T-helper 1 cell treated with Interleukin-12 subunit alpha and Interleukin-12 subunit beta and Interleukin-4 antibody, amounts not matched to agents 30 ng/mL and 1 ng/mL, for 36 hours (primary cell): ENCODE results near the gene CPNE1. TPM values are rescaled to one million over a fixed set of nuclear protein-coding genes. Genes with fewer than 3 reads are reported as not detected.

Experiments
- intact Hi-C: fragments of 100-400 bp; cut with micrococcal nuclease; formaldehyde crosslinking; loops from one replicate; pipeline ENCODE4 v1.15.1; 2024
- total RNA-seq: library from RNA; stranded (reverse); gene quantifications from 2 replicates; pipeline ENCODE4 v1.2.3, GENCODE V29; 2022

The CPNE1 gene
- total RNA-seq, 1 donor from 2014 or later: 276 TPM

GRCh38 chr20:35657271-35657670, 7.4 kb downstream of the CPNE1 start:
- intact Hi-C loops: loop anchor here (1.0 kb wide), 1 partner anchor 8 kb away; no protein-coding TSS in a partner anchor

GRCh38 chr20:35654415-35654814, 10.3 kb downstream of the CPNE1 start:
- intact Hi-C loops: no loop called here

- intact Hi-C loops: no loop called here
Observed at GRCh38 chr20:35653893-35654292, 10.8 kb downstream of the CPNE1 start.

GRCh38 chr20:35653430-35653734, 11.3 kb downstream of the CPNE1 start:
- intact Hi-C loops: no loop called here

- intact Hi-C loops: no loop called here
Observed at GRCh38 chr20:35652641-35653429, 11.9 kb downstream of the CPNE1 start.

- intact Hi-C loops: no loop called here
Observed at GRCh38 chr20:35651958-35652357, 12.7 kb downstream of the CPNE1 start.

- intact Hi-C loops: no loop called here
Observed at GRCh38 chr20:35650632-35651031, 14.1 kb downstream of the CPNE1 start.

- intact Hi-C loops: no loop called here
Observed at GRCh38 chr20:35648836-35649235, 15.9 kb downstream of the CPNE1 start.

GRCh38 chr20:35644806-35645205, 19.9 kb downstream of the CPNE1 start:
- intact Hi-C loops: no loop called here

- intact Hi-C loops: no loop called here
Observed at GRCh38 chr20:35643045-35643444, 21.7 kb downstream of the CPNE1 start.

- intact Hi-C loops: no loop called here
Observed at GRCh38 chr20:35641743-35642142, 23.0 kb downstream of the CPNE1 start.

GRCh38 chr20:35640724-35641123, 24.0 kb downstream of the CPNE1 start:
- intact Hi-C loops: no loop called here

GRCh38 chr20:35638751-35639150, 25.9 kb downstream of the CPNE1 start:
- intact Hi-C loops: no loop called here

- intact Hi-C loops: no loop called here
Observed at GRCh38 chr20:35637276-35637675, 27.4 kb downstream of the CPNE1 start.

- intact Hi-C loops: no loop called here
Observed at GRCh38 chr20:35636095-35636494, 28.6 kb downstream of the CPNE1 start.

- intact Hi-C loops: no loop called here
Observed at GRCh38 chr20:35635652-35636051, 29.0 kb downstream of the CPNE1 start.

- intact Hi-C loops: no loop called here
Observed at GRCh38 chr20:35632539-35633115, 32.1 kb downstream of the CPNE1 start.

- intact Hi-C loops: no loop called here
Observed at GRCh38 chr20:35630636-35631035, 34.1 kb downstream of the CPNE1 start.

GRCh38 chr20:35629427-35630145, 35.1 kb downstream of the CPNE1 start:
- intact Hi-C loops: no loop called here

- intact Hi-C loops: no loop called here
Observed at GRCh38 chr20:35627121-35627520, 37.6 kb downstream of the CPNE1 start.

- intact Hi-C loops: no loop called here
Observed at GRCh38 chr20:35626386-35627001, 38.2 kb downstream of the CPNE1 start.
